ENCODE results near the gene RNF112.

Gene RNF112

GRCh38 chr17:19372866-19373504 lies 38.0 kb upstream of the RNF112 start:
- no peak for DNase-seq (ENCODE audit: extremely low read depth in 1 of 2, low read depth in 1 of 2)

- DNase-seq (ENCODE audit: extremely low read depth in 1 of 2, low read depth in 1 of 2): no peak
Observed at GRCh38 chr17:19374136-19374535, 36.9 kb upstream of the RNF112 start.

- DNase-seq (ENCODE audit: extremely low read depth in 1 of 2, low read depth in 1 of 2): no peak
Observed at GRCh38 chr17:19375732-19376131, 35.3 kb upstream of the RNF112 start.

GRCh38 chr17:19376811-19377210 lies 34.2 kb upstream of the RNF112 start:
- no peak for DNase-seq (ENCODE audit: extremely low read depth in 1 of 2, low read depth in 1 of 2)

- peak; percentile 80 to 87 for DNase-seq (ENCODE audit: extremely low read depth in 1 of 2, low read depth in 1 of 2)
Observed at GRCh38 chr17:19377602-19378415, 33.2 kb upstream of the RNF112 start.

GRCh38 chr17:19378416-19379360 lies 32.3 kb upstream of the RNF112 start, which contains the start of gene MAPK7:
TSS of gene MAPK7 (plus strand) at chr17:19378498. CDS start at chr17:19378901, 403 bp downstream.
- DNase-seq (ENCODE audit: extremely low read depth in 1 of 2, low read depth in 1 of 2): no peak

GRCh38 chr17:19379361-19380065 lies 31.5 kb upstream of the RNF112 start:
- no peak for DNase-seq (ENCODE audit: extremely low read depth in 1 of 2, low read depth in 1 of 2)

GRCh38 chr17:19380481-19381301 lies 30.3 kb upstream of the RNF112 start:
- DNase-seq (ENCODE audit: extremely low read depth in 1 of 2, low read depth in 1 of 2): no peak

- no peak for DNase-seq (ENCODE audit: extremely low read depth in 1 of 2, low read depth in 1 of 2)
Observed at GRCh38 chr17:19381361-19381740, 29.7 kb upstream of the RNF112 start.

- no peak for DNase-seq (ENCODE audit: extremely low read depth in 1 of 2, low read depth in 1 of 2)
Observed at GRCh38 chr17:19381741-19382444, 29.1 kb upstream of the RNF112 start.

GRCh38 chr17:19382531-19383444 lies 28.2 kb upstream of the RNF112 start:
- DNase-seq (ENCODE audit: extremely low read depth in 1 of 2, low read depth in 1 of 2): no peak

GRCh38 chr17:19383681-19384470 lies 27.2 kb upstream of the RNF112 start:
- DNase-seq (ENCODE audit: extremely low read depth in 1 of 2, low read depth in 1 of 2): no peak

GRCh38 chr17:19384723-19385391 lies 26.2 kb upstream of the RNF112 start:
- DNase-seq (ENCODE audit: extremely low read depth in 1 of 2, low read depth in 1 of 2): no peak

GRCh38 chr17:19385521-19385983 lies 25.5 kb upstream of the RNF112 start:
- no peak for DNase-seq (ENCODE audit: extremely low read depth in 1 of 2, low read depth in 1 of 2)

- DNase-seq (ENCODE audit: extremely low read depth in 1 of 2, low read depth in 1 of 2): no peak
Observed at GRCh38 chr17:19386051-19386929, 24.7 kb upstream of the RNF112 start.

Data from activated CD8-positive, alpha-beta memory T cell treated with anti-CD3 and anti-CD28 coated beads for 1 hour (primary cell).